Activated CD4-positive, alpha-beta T cell treated with anti-CD3 and anti-CD28 coated beads, Interleukin-2, amount 50 U/mL, for 16 hours (primary cell): ENCODE measurements around the gene TGM3.

ENCODE experiments used
- DNase-seq: peaks from one replicate; pipeline ENCODE4 v3.0.0-alpha.2; 2020

The TGM3 gene

GRCh38 chr20:2285193-2285592, 10.6 kb upstream of the TGM3 start:
- no peak for DNase-seq

GRCh38 chr20:2285613-2286012, 10.2 kb upstream of the TGM3 start:
- DNase-seq, result no peak

GRCh38 chr20:2287504-2287903, 8.3 kb upstream of the TGM3 start:
- DNase-seq, result no peak

- DNase-seq, result no peak
Observed at GRCh38 chr20:2289475-2289874, 6.3 kb upstream of the TGM3 start.

- no peak for DNase-seq
Observed at GRCh38 chr20:2290486-2290885, 5.3 kb upstream of the TGM3 start.

GRCh38 chr20:2292416-2293110, 3.2 kb upstream of the TGM3 start:
- DNase-seq, result no peak

- DNase-seq, result no peak
Observed at GRCh38 chr20:2293486-2293885, 2.3 kb upstream of the TGM3 start.

- DNase-seq, result no peak
Observed at GRCh38 chr20:2293971-2294370, 1.8 kb upstream of the TGM3 start.

GRCh38 chr20:2295286-2295685, 515 bp upstream of the TGM3 start:
- DNase-seq, result no peak

GRCh38 chr20:2296524-2297356, 939 bp downstream of the TGM3 start:
- DNase-seq, result no peak

GRCh38 chr20:2297357-2297728, 1.5 kb downstream of the TGM3 start:
- no peak for DNase-seq

- no peak for DNase-seq
Observed at GRCh38 chr20:2298116-2298515, 2.3 kb downstream of the TGM3 start.

- no peak for DNase-seq
Observed at GRCh38 chr20:2298701-2299100, 2.9 kb downstream of the TGM3 start.

GRCh38 chr20:2299301-2299700, 3.5 kb downstream of the TGM3 start:
- no peak for DNase-seq

- DNase-seq, result no peak
Observed at GRCh38 chr20:2300002-2300401, 4.2 kb downstream of the TGM3 start.

GRCh38 chr20:2300420-2300819, 4.6 kb downstream of the TGM3 start:
- no peak for DNase-seq

GRCh38 chr20:2301164-2301622, 5.4 kb downstream of the TGM3 start:
- no peak for DNase-seq

- no peak for DNase-seq
Observed at GRCh38 chr20:2302384-2303060, 6.7 kb downstream of the TGM3 start.

GRCh38 chr20:2303673-2304072, 7.9 kb downstream of the TGM3 start:
- no peak for DNase-seq

GRCh38 chr20:2304180-2304579, 8.4 kb downstream of the TGM3 start:
- no peak for DNase-seq

GRCh38 chr20:2305029-2305428, 9.2 kb downstream of the TGM3 start:
- DNase-seq, result no peak

GRCh38 chr20:2305479-2305878, 9.7 kb downstream of the TGM3 start:
- no peak for DNase-seq

- DNase-seq, result no peak
Observed at GRCh38 chr20:2305946-2306345, 10.1 kb downstream of the TGM3 start.

GRCh38 chr20:2307136-2307535, 11.3 kb downstream of the TGM3 start:
- DNase-seq, result no peak
